K562 (cell line): ENCODE measurements around the gene CHST12. TPM values are rescaled to one million over a fixed set of nuclear protein-coding genes. Genes with fewer than 3 reads are reported as not detected.

Experiments used
- ATAC-seq: fragments of 200-7000 bp; cut with Tn5 transposase; 3 replicates; pipeline ENCODE4 v1.9.1; 2020; ENCODE audit warnings: moderate library complexity
- BruUV-seq: library from RNA; stranded (reverse); fragments of 400-500 nt; replicated peaks from 2 replicates; lab custom pipeline; 2021; lab: Mats Ljungman, UMichigan
- CTCF ChIA-PET: fragments of 300-600 bp; formaldehyde crosslinking; extraction: SDS; loops from one replicate; lab custom pipeline; 2021; ENCODE audit warnings: low intra/inter-chr PET ratio; lab: Yijun Ruan, JAX
- POLR2A ChIA-PET: fragments of 300-600, 350-650 bp; sonication (Branson Sonifier 250); formaldehyde crosslinking; extraction: SDS; loops from one replicate; lab custom pipeline; 2021; ENCODE audit warnings: antibody characterized with exemption, inconsistent platforms; lab: Yijun Ruan, JAX
- DNase-seq, 4 experiments: peaks; one replicate each; pipeline versions ENCODE4 v3.0.0 to v3.0.0-alpha.2; 2011 to 2018; ENCODE audit warnings: low spot score in 3 of 4, mixed read lengths in 3 of 4; ENCODE audit errors: extremely low read depth in 1 of 4
- FAIRE-seq: peaks from 2 replicates; lab custom pipeline; 2011; peaks lifted over from hg19 to GRCh38; lab: Jason Lieb, UNC
- H2AFZ ChIP-seq: 2 replicates; pipeline ENCODE4 v1.6.0; 2011; ENCODE audit warnings: low read depth, low read length, control low read depth, inconsistent platforms
- H3K27ac ChIP-seq: fragments of 200-600 bp; 3 replicates; pipeline ENCODE4 v1.8.0; 2011; ENCODE audit warnings: low read depth, mild to moderate bottlenecking, control low read depth, inconsistent platforms, low read length, moderate library complexity, mixed read lengths; ENCODE audit errors: extremely low read depth
- H3K27me3 ChIP-seq, 2 experiments: fragments of 300-600 bp in 1 of 2; 2 replicates in 1 of 2; 3 replicates in 1 of 2; pipeline versions ENCODE4 v1.6.0 to v1.8.0; 2011; ENCODE audit warnings: inconsistent platforms in 2 of 2, low read length in 2 of 2, mild to moderate bottlenecking in 1 of 2, mixed read lengths in 1 of 2, moderate library complexity in 1 of 2; ENCODE audit not compliant: control insufficient read depth in 2 of 2, insufficient read depth in 2 of 2
- H3K36me3 ChIP-seq: fragments of 300-600 bp; 3 replicates; pipeline ENCODE4 v1.8.0; 2011; ENCODE audit warnings: mild to moderate bottlenecking, low read length, inconsistent platforms; ENCODE audit not compliant: control insufficient read depth, insufficient read depth
- H3K4me1 ChIP-seq, 2 experiments: fragments of 200-600 bp in 1 of 2; replicated peaks in 1 of 2; 2 replicates in 1 of 2; 3 replicates in 1 of 2; pipeline versions ENCODE4 v1.5.1 to v1.8.0; 2011; ENCODE audit warnings: inconsistent platforms in 2 of 2, low read length in 2 of 2, mild to moderate bottlenecking in 1 of 2, mixed read lengths in 1 of 2, moderate library complexity in 1 of 2; ENCODE audit not compliant: control insufficient read depth in 2 of 2, insufficient read depth in 2 of 2
- H3K4me2 ChIP-seq: 2 replicates; pipeline ENCODE4 v1.6.1; 2011; ENCODE audit warnings: low read length, control low read depth, inconsistent platforms, mixed read lengths; ENCODE audit not compliant: insufficient read depth
- H3K4me3 ChIP-seq: fragments of 200-600 bp; sonication (generic), shearing (Covaris generic); 2 replicates; pipeline ENCODE4 v1.5.1; 2016; ENCODE audit warnings: control low read depth, inconsistent platforms
- H3K79me2 ChIP-seq: fragments of 200-600 bp; 3 replicates; pipeline ENCODE4 v1.8.0; 2011; ENCODE audit warnings: low read length, inconsistent platforms; ENCODE audit not compliant: control insufficient read depth, insufficient read depth
- H3K9ac ChIP-seq, 2 experiments: 2 replicates each; pipeline versions ENCODE4 v1.6.0 to v1.6.1; 2011; ENCODE audit warnings: low read depth in 2 of 2, low read length in 2 of 2, control low read depth in 1 of 2, inconsistent platforms in 1 of 2, mild to moderate bottlenecking in 1 of 2, mixed read lengths in 1 of 2; ENCODE audit not compliant: insufficient read depth in 1 of 2
- H3K9me1 ChIP-seq: one replicate; pipeline ENCODE4 v1.6.0; 2011; ENCODE audit warnings: inconsistent platforms, mild to moderate bottlenecking, low read length, moderate library complexity; ENCODE audit not compliant: control insufficient read depth, insufficient read depth
- H3K9me3 ChIP-seq: replicated peaks from 2 replicates; pipeline ENCODE4 v1.5.1; 2011; ENCODE audit warnings: low read depth, low read length, inconsistent platforms; ENCODE audit not compliant: control insufficient read depth, insufficient read depth
- H4K20me1 ChIP-seq: replicated peaks from 2 replicates; pipeline ENCODE4 v1.6.1; 2011; ENCODE audit warnings: low read length, inconsistent platforms, mixed read lengths; ENCODE audit not compliant: control insufficient read depth, insufficient read depth
- BRF2 ChIP-seq: IDR thresholded peaks from 3 replicates; pipeline ENCODE4 v1.6.1; 2011; ENCODE audit warnings: borderline replicate concordance, mild to moderate bottlenecking; ENCODE audit not compliant: insufficient read length, insufficient read depth
- CBX3 ChIP-seq, 2 experiments: IDR thresholded peaks; 1 replicate in 1 of 2; 2 replicates in 1 of 2; pipeline ENCODE4 v1.6.1; 2012; ENCODE audit warnings: inconsistent platforms in 2 of 2, low read length in 2 of 2, borderline replicate concordance in 1 of 2, control low read depth in 1 of 2
- FOXA1 ChIP-seq: fragments of 450-650 bp; IDR thresholded peaks from 2 replicates; pipeline ENCODE4 v1.6.1; 2016; ENCODE audit warnings: mild to moderate bottlenecking, borderline replicate concordance
- FUS ChIP-seq: fragments of 200-400 bp; formaldehyde crosslinking; optimal IDR thresholded peaks from 2 replicates; pipeline ENCODE3; 2017; ENCODE audit warnings: low read depth, low read length
- HNRNPH1 ChIP-seq: fragments of 200-400 bp; formaldehyde crosslinking; optimal IDR thresholded peaks from 2 replicates; pipeline ENCODE3; 2017; ENCODE audit warnings: low read depth, mild to moderate bottlenecking, low read length, moderate library complexity
- MECOM ChIP-seq: fragments of 250-450 bp; sonication (Bioruptor Pico); IDR thresholded peaks from 2 replicates; pipeline ENCODE4 v1.8.0; 2022; ENCODE audit warnings: inconsistent platforms
- MEF2D ChIP-seq: conservative IDR thresholded peaks from 2 replicates; pipeline ENCODE4 v1.6.1; 2016; ENCODE audit warnings: low read depth, missing genetic modification characterization, missing compliant biosample characterization
- SIRT6 ChIP-seq: IDR thresholded peaks from one replicate; pipeline ENCODE4 v1.6.1; 2012; ENCODE audit warnings: low read depth, mild to moderate bottlenecking, control low read depth, inconsistent platforms, low read length, moderate library complexity
- SRF ChIP-seq, 2 experiments: fragments of 250-450, 450-650 bp in 1 of 2; sonication (Bioruptor Pico) in 1 of 2; sonication (generic) in 1 of 2; formaldehyde crosslinking; IDR thresholded peaks; 2 replicates each; pipeline versions ENCODE4 v1.5.0 to v1.5.1; 2020 to 2022; ENCODE audit warnings: mild to moderate bottlenecking in 1 of 2, missing genetic modification reagents in 1 of 2
- TCF3 ChIP-seq: sonication (generic); formaldehyde crosslinking; IDR thresholded peaks from 2 replicates; pipeline ENCODE4 v1.4.0; 2020; ENCODE audit warnings: mild to moderate bottlenecking, missing genetic modification reagents
- TEAD4 ChIP-seq, 2 experiments: sonication (generic) in 1 of 2; formaldehyde crosslinking in 1 of 2; IDR thresholded peaks; 2 replicates each; pipeline versions ENCODE4 v1.6.1 to v1.8.0; 2012 to 2022; ENCODE audit warnings: borderline replicate concordance in 1 of 2, inconsistent platforms in 1 of 2, low read length in 1 of 2, mild to moderate bottlenecking in 1 of 2, missing genetic modification reagents in 1 of 2
- ZFP91 ChIP-seq: sonication (generic); formaldehyde crosslinking; IDR thresholded peaks from 2 replicates; pipeline ENCODE4 v1.8.0; 2022; ENCODE audit warnings: mild to moderate bottlenecking, missing genetic modification reagents
- ZKSCAN8 ChIP-seq: fragments of 200-800 bp; sonication (Bioruptor generic); IDR thresholded peaks from 2 replicates; pipeline ENCODE4 v1.6.1; 2016; ENCODE audit warnings: missing genetic modification characterization, missing compliant biosample characterization
- ZNF311 ChIP-seq: fragments of 250-450 bp; sonication (Bioruptor Pico); IDR thresholded peaks from 2 replicates; pipeline ENCODE4 v1.4.0; 2020; ENCODE audit warnings: mild to moderate bottlenecking, moderate library complexity
- ZNF431 ChIP-seq: sonication (generic); formaldehyde crosslinking; IDR thresholded peaks from 2 replicates; pipeline ENCODE4 v1.8.0; 2022; ENCODE audit warnings: mild to moderate bottlenecking, missing genetic modification reagents
- ZNF77 ChIP-seq: fragments of 250-450 bp; sonication (Bioruptor Pico); IDR thresholded peaks from 2 replicates; pipeline ENCODE4 v1.5.0; 2020
- WGBS: fragments of 100-300 bp; shearing (Covaris generic); methylation state at CpG from one replicate; pipeline ENCODE4 v1.1.6; 2016; ENCODE audit warnings: low coverage, mixed read lengths; ENCODE audit not compliant: insufficient coverage; ENCODE audit errors: missing lambda C conversion rate; 5-methylcytosine and 5-hydroxymethylcytosine counted together
- in situ Hi-C: fragments of 300-500 bp; cut with MboI; formaldehyde crosslinking; loops from 4 replicates; pipeline ENCODE4 v1.15.0; 2018; ENCODE audit warnings: inconsistent platforms, mixed read lengths
- intact Hi-C: fragments of 100-400 bp; cut with micrococcal nuclease; formaldehyde crosslinking; loops from 2 replicates; pipeline ENCODE4 v1.14.2; 2022
- polyA plus RNA-seq, 8 experiments: library from polyadenylated mRNA; depleted of rRNA in 4 of 8; stranded (reverse) in 5 of 8; unstranded in 3 of 8; fragments of >200 nt; fragmentation: Nextera tagmentation in 2 of 8; fragmentation: Illumina TruSeq in 1 of 8; extraction: Ambion mirVana in 2 of 8; extraction: Trizol in 1 of 8; gene quantifications; 2 replicates each; pipeline versions ENCODE4 v1.2.1 to v1.2.3, GENCODE V29; 2011 to 2014; ENCODE audit warnings: inconsistent platforms in 1 of 8, missing spikeins in 1 of 8
- total RNA-seq, 7 experiments: library from RNA; depleted of rRNA in 6 of 7; stranded (reverse); fragments of >200 nt in 6 of 7; fragmentation: Illumina TruSeq in 2 of 7; extraction: Trizol in 2 of 7; gene quantifications; 2 replicates each; pipeline versions ENCODE4 v1.2.1 to v1.2.3, GENCODE V29; 2011 to 2021; ENCODE audit warnings: low replicate concordance in 1 of 7
- TF ChIP-seq, protein P1 (sequence below), 3 experiments: IDR thresholded peaks in 2 of 3; conservative IDR thresholded peaks in 1 of 3; 2 replicates each; pipeline ENCODE4 v1.5.1; 2011 to 2012; ENCODE audit warnings: low read length in 3 of 3, mild to moderate bottlenecking in 3 of 3, control low read depth in 2 of 3, improper control_type of control experiment in 1 of 3, inconsistent platforms in 1 of 3, low read depth in 1 of 3, mixed read lengths in 1 of 3, moderate library complexity in 1 of 3; ENCODE audit not compliant: insufficient read depth in 2 of 3
- TF ChIP-seq, protein P2 (sequence below): fragments of 250-450 bp; sonication (Bioruptor Pico); IDR thresholded peaks from 2 replicates; pipeline ENCODE4 v1.9.0; 2021; ENCODE audit warnings: mild to moderate bottlenecking

The CHST12 gene
- total and polyA plus RNA-seq, 9 of the 15 experiments (the other 6 are each of a cell fraction or from before 2014, with no cell fraction given), result 0.18 to 19.8 (median 3.6) TPM

GRCh38 chr7:2471022-2471329, 67.6 kb downstream of the CHST12 start:
- 8% methylated on average over 5 of the region's 5 CpGs for WGBS
- Histone ChIP-seq H3K9ac (no peak overlapping the region), H3K79me2 (no peaks in the 10 kb centered on the region), H4K20me1 (peaks cover 6% of the 10 kb centered on the region; the same call in 1 of the 2 replicates), H3K9me3 (no peaks in the 10 kb centered on the region), H3K27me3 (peaks cover 0 to 21% of the 10 kb centered on the region in 2 experiments; a peak in 4 of 5 replicates), H3K9me1 (no peaks in the 10 kb centered on the region), H3K4me1 (peaks cover 0 to 39% of the 10 kb centered on the region in 2 experiments; a peak in 2 of 5 replicates), H2AFZ (no peak overlapping the region), H3K4me2 (no peak overlapping the region), H3K36me3 (no peaks in the 10 kb centered on the region), H3K4me3 (no peak overlapping the region), H3K27ac (no peak overlapping the region)
- ChIA-PET CTCF (no interaction called here), POLR2A (interaction anchor here (1.9 kb wide), 1 partner anchor 12 kb away, joined by 6 read pairs; no protein-coding TSS in a partner anchor)
- no TSS peak for BruUV-seq
- in situ Hi-C loops (no loop called here), intact Hi-C loops (loop anchor here (10.0 kb wide), 1 partner anchor 194 kb away; no protein-coding TSS in a partner anchor)
- ATAC-seq, result no peak
- TF ChIP-seq ZKSCAN8 (no peak), ZNF431 (CRISPR knock-in tag) (no peak), BRF2 (no peak), ZFP91 (CRISPR knock-in tag) (no peak), MEF2D (tag) (no peak), TEAD4 (IDR thresholded peaks at IDR 0.05; ENCODE audit: low read length) (no peak), TEAD4 (CRISPR knock-in tag; IDR thresholded peaks at IDR 0.05; ENCODE audit: borderline replicate concordance) (no peak), ZNF77 (CRISPR knock-in tag) (no peak), HNRNPH1 (no peak), FUS (no peak), CBX3 (IDR thresholded peaks at IDR 0.05; ENCODE audit: borderline replicate concordance in 1 of 2, low read length in 2 of 2) (no peak), FOXA1 (no peak), MECOM (CRISPR knock-in tag) (no peak), SIRT6 (no peak), SRF (CRISPR knock-in tag; IDR thresholded peaks at IDR 0.05) (no peak), ZNF311 (no peak), TCF3 (CRISPR knock-in tag) (no peak)
- TF ChIP-seq, protein P1, sequence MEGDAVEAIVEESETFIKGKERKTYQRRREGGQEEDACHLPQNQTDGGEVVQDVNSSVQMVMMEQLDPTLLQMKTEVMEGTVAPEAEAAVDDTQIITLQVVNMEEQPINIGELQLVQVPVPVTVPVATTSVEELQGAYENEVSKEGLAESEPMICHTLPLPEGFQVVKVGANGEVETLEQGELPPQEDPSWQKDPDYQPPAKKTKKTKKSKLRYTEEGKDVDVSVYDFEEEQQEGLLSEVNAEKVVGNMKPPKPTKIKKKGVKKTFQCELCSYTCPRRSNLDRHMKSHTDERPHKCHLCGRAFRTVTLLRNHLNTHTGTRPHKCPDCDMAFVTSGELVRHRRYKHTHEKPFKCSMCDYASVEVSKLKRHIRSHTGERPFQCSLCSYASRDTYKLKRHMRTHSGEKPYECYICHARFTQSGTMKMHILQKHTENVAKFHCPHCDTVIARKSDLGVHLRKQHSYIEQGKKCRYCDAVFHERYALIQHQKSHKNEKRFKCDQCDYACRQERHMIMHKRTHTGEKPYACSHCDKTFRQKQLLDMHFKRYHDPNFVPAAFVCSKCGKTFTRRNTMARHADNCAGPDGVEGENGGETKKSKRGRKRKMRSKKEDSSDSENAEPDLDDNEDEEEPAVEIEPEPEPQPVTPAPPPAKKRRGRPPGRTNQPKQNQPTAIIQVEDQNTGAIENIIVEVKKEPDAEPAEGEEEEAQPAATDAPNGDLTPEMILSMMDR (IDR thresholded peaks at IDR 0.05 in 2 of 3, conservative IDR thresholded peaks at IDR 0.05 in 1 of 3; ENCODE audit: insufficient read depth in 2 of 3, low read depth in 1 of 3, low read length in 3 of 3), result no peak
- TF ChIP-seq, protein P2, sequence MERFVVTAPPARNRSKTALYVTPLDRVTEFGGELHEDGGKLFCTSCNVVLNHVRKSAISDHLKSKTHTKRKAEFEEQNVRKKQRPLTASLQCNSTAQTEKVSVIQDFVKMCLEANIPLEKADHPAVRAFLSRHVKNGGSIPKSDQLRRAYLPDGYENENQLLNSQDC (CRISPR knock-in tag), result no peak
- no peak for DNase-seq
- no peak for FAIRE-seq
